HepG2 (cell line): ENCODE measurements around the gene SFI1.

Experiments used
- MAFK ChIP-seq, 2 experiments: IDR thresholded peaks in 1 of 2; conservative IDR thresholded peaks in 1 of 2; 2 replicates each; pipeline ENCODE4 v1.6.1; 2011; ENCODE audit warnings: improper control_type of control experiment in 2 of 2, low read length in 2 of 2
- POLR2AphosphoS5 ChIP-seq: IDR thresholded peaks from 2 replicates; pipeline ENCODE4 v1.6.1; 2012; ENCODE audit warnings: low read depth, low read length
- SP1 ChIP-seq, 2 experiments: fragments of 450-650 bp in 1 of 2; sonication (generic) in 1 of 2; formaldehyde crosslinking in 1 of 2; IDR thresholded peaks; 2 replicates each; pipeline versions ENCODE4 v1.4.0 to v1.6.1; 2016 to 2020; ENCODE audit warnings: missing genetic modification reagents in 1 of 2
- TCF12 ChIP-seq, 2 experiments: fragments of 450-650 bp in 1 of 2; sonication (generic) in 1 of 2; formaldehyde crosslinking in 1 of 2; IDR thresholded peaks; 2 replicates each; pipeline versions ENCODE4 v1.6.1 to v1.8.0; 2017 to 2022; ENCODE audit warnings: antibody characterized with exemption in 1 of 2, mild to moderate bottlenecking in 1 of 2, missing genetic modification reagents in 1 of 2, moderate library complexity in 1 of 2
- TP53 ChIP-seq: sonication (generic); formaldehyde crosslinking; conservative IDR thresholded peaks from 2 replicates; pipeline ENCODE4 v1.4.0; 2020; ENCODE audit warnings: missing genetic modification reagents
- YEATS2 ChIP-seq: sonication (generic); formaldehyde crosslinking; IDR thresholded peaks from 2 replicates; pipeline ENCODE4 v1.4.0; 2020; ENCODE audit warnings: missing genetic modification reagents, borderline replicate concordance
- TF ChIP-seq, protein P1 (sequence below): sonication (generic); formaldehyde crosslinking; IDR thresholded peaks from 2 replicates; pipeline ENCODE4 v1.4.0; 2020; ENCODE audit warnings: missing genetic modification reagents, mild to moderate bottlenecking, borderline replicate concordance
- TF ChIP-seq, protein P2 (sequence below), 2 experiments: sonication (generic) in 1 of 2; formaldehyde crosslinking in 1 of 2; IDR thresholded peaks; 2 replicates each; pipeline versions ENCODE4 v1.5.1 to v1.6.1; 2011 to 2020; ENCODE audit warnings: borderline replicate concordance in 1 of 2, low read depth in 1 of 2, low read length in 1 of 2, mild to moderate bottlenecking in 1 of 2, missing genetic modification reagents in 1 of 2, moderate library complexity in 1 of 2

DNA sequence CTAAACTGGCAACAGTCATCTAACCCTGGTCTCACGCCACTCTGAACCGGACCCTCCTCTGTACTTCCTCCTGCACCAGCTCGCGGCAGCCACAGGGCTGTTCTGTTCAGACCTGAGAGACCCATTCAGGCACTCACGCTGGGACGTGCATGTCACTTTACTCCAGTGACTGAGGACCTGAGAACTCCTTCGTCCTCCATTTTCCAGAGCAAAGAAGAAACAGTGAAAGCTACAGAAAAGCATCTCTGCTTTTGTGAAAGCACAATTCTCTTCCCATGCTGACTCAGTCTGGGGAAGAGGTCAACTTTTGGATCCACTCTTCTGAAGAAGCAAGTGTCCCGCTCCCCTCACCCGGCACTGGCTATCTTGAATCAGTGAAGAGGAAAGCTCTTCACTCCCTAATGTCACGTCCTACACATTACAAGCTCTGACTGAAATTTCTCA is 141.1 kb downstream of the SFI1 start:
- TF ChIP-seq TP53 (CRISPR knock-in tag) (no peak), MAFK (conservative IDR thresholded peaks at IDR 0.05 in 1 of 2, IDR thresholded peaks at IDR 0.05 in 1 of 2; ENCODE audit: low read length in 2 of 2) (no peak), YEATS2 (CRISPR knock-in tag) (no peak), SP1 (IDR thresholded peaks at IDR 0.05) (no peak), SP1 (CRISPR knock-in tag; IDR thresholded peaks at IDR 0.05) (no peak), TCF12 (IDR thresholded peaks at IDR 0.05) (no peak), TCF12 (CRISPR knock-in tag; IDR thresholded peaks at IDR 0.05) (no peak), POLR2AphosphoS5 (no peak)
- TF ChIP-seq, protein P1, sequence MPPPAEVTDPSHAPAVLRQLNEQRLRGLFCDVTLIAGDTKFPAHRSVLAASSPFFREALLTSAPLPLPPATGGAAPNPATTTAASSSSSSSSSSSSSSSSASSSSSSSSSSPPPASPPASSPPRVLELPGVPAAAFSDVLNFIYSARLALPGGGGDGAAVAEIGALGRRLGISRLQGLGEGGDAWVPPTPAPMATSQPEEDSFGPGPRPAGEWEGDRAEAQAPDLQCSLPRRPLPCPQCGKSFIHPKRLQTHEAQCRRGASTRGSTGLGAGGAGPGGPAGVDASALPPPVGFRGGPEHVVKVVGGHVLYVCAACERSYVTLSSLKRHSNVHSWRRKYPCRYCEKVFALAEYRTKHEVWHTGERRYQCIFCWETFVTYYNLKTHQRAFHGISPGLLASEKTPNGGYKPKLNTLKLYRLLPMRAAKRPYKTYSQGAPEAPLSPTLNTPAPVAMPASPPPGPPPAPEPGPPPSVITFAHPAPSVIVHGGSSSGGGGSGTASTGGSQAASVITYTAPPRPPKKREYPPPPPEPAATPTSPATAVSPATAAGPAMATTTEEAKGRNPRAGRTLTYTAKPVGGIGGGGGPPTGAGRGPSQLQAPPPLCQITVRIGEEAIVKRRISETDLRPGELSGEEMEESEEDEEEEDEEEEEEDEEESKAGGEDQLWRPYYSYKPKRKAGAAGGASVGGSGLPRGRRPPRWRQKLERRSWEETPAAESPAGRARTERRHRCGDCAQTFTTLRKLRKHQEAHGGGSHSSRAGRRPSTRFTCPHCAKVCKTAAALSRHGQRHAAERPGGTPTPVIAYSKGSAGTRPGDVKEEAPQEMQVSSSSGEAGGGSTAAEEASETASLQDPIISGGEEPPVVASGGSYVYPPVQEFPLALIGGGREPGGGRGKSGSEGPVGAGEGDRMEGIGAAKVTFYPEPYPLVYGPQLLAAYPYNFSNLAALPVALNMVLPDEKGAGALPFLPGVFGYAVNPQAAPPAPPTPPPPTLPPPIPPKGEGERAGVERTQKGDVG (CRISPR knock-in tag): no peak
- TF ChIP-seq, protein P2, sequence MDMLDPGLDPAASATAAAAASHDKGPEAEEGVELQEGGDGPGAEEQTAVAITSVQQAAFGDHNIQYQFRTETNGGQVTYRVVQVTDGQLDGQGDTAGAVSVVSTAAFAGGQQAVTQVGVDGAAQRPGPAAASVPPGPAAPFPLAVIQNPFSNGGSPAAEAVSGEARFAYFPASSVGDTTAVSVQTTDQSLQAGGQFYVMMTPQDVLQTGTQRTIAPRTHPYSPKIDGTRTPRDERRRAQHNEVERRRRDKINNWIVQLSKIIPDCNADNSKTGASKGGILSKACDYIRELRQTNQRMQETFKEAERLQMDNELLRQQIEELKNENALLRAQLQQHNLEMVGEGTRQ (IDR thresholded peaks at IDR 0.05; ENCODE audit: low read depth, low read length): no peak
- TF ChIP-seq, protein P2 (CRISPR knock-in tag; IDR thresholded peaks at IDR 0.05; ENCODE audit: borderline replicate concordance): no peak
